Measurements from ENCODE around the gene ZBTB4. TPM values are rescaled to one million over a fixed set of nuclear protein-coding genes. Genes with fewer than 3 reads are reported as not detected.

The ZBTB4 gene
- total and polyA plus RNA-seq, 9 of the 15 experiments (the other 6 are each of a cell fraction or from before 2014, with no cell fraction given) = 0.92 to 6.9 (median 3.3) TPM

DNA sequence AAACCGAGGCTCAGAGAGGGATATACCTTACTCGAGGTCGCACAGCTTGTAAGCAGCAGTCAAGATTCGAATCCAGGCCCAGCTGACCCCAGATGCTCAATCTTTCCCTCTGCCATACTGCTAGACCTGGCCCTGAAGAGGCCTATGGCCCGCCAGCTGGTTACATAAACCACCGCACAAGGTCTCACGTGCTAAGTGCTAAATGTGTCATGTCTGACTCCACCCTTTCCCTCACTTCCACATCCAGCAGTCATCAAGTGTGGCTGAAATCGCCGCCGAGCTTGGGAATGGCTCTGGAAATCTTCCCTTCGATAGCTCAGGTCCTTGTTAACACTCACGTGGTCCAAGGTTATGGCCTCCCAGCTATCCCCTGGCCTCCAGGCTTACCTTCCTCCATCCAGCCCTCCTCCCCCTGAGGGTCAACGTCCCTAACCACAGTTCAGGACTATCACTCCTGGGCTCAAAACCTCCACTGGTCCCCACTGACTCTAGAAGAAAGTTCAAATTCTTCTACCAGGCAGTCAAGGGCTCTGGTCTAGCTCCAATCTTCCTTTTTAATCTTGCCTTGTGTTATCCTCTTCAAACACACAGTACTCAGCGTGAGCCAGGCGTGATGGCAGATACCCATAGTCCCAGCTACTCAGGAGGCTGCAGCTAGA is 3.5 kb downstream of the ZBTB4 start (continued):
- TF ChIP-seq, protein P1, sequence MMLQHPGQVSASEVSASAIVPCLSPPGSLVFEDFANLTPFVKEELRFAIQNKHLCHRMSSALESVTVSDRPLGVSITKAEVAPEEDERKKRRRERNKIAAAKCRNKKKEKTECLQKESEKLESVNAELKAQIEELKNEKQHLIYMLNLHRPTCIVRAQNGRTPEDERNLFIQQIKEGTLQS (IDR thresholded peaks at IDR 0.05) = no peak
- TF ChIP-seq, protein P1 (CRISPR knock-in tag; conservative IDR thresholded peaks at IDR 0.05) = no peak
- TF ChIP-seq NONO (IDR thresholded peaks at IDR 0.05; ENCODE audit: low read depth in 2 of 2, low read length in 1 of 2) = no peak
- no peak for TF ChIP-seq RBBP5 (IDR thresholded peaks at IDR 0.05; ENCODE audit: borderline replicate concordance, insufficient read depth, low read length, poor library complexity, severe bottlenecking)
- TF ChIP-seq TCFL5 (CRISPR knock-in tag; conservative IDR thresholded peaks at IDR 0.05) = no peak
- no peak for TF ChIP-seq ILF3 (IDR thresholded peaks at IDR 0.05; ENCODE audit: borderline replicate concordance)
- TF ChIP-seq FOSL1 (tag; conservative IDR thresholded peaks at IDR 0.05) = peak; percentile 28
- TF ChIP-seq, protein P2, sequence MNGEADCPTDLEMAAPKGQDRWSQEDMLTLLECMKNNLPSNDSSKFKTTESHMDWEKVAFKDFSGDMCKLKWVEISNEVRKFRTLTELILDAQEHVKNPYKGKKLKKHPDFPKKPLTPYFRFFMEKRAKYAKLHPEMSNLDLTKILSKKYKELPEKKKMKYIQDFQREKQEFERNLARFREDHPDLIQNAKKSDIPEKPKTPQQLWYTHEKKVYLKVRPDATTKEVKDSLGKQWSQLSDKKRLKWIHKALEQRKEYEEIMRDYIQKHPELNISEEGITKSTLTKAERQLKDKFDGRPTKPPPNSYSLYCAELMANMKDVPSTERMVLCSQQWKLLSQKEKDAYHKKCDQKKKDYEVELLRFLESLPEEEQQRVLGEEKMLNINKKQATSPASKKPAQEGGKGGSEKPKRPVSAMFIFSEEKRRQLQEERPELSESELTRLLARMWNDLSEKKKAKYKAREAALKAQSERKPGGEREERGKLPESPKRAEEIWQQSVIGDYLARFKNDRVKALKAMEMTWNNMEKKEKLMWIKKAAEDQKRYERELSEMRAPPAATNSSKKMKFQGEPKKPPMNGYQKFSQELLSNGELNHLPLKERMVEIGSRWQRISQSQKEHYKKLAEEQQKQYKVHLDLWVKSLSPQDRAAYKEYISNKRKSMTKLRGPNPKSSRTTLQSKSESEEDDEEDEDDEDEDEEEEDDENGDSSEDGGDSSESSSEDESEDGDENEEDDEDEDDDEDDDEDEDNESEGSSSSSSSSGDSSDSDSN (IDR thresholded peaks at IDR 0.05; ENCODE audit: borderline replicate concordance in 1 of 2, low read depth in 2 of 2, low read length in 2 of 2) = no peak
- TF ChIP-seq, protein P3, sequence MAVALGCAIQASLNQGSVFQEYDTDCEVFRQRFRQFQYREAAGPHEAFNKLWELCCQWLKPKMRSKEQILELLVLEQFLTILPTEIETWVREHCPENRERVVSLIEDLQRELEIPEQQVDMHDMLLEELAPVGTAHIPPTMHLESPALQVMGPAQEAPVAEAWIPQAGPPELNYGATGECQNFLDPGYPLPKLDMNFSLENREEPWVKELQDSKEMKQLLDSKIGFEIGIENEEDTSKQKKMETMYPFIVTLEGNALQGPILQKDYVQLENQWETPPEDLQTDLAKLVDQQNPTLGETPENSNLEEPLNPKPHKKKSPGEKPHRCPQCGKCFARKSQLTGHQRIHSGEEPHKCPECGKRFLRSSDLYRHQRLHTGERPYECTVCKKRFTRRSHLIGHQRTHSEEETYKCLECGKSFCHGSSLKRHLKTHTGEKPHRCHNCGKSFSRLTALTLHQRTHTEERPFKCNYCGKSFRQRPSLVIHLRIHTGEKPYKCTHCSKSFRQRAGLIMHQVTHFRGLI (CRISPR knock-in tag; IDR thresholded peaks at IDR 0.05) = no peak
- TF ChIP-seq, protein P4, sequence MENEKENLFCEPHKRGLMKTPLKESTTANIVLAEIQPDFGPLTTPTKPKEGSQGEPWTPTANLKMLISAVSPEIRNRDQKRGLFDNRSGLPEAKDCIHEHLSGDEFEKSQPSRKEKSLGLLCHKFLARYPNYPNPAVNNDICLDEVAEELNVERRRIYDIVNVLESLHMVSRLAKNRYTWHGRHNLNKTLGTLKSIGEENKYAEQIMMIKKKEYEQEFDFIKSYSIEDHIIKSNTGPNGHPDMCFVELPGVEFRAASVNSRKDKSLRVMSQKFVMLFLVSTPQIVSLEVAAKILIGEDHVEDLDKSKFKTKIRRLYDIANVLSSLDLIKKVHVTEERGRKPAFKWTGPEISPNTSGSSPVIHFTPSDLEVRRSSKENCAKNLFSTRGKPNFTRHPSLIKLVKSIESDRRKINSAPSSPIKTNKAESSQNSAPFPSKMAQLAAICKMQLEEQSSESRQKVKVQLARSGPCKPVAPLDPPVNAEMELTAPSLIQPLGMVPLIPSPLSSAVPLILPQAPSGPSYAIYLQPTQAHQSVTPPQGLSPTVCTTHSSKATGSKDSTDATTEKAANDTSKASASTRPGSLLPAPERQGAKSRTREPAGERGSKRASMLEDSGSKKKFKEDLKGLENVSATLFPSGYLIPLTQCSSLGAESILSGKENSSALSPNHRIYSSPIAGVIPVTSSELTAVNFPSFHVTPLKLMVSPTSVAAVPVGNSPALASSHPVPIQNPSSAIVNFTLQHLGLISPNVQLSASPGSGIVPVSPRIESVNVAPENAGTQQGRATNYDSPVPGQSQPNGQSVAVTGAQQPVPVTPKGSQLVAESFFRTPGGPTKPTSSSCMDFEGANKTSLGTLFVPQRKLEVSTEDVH (IDR thresholded peaks at IDR 0.05; ENCODE audit: low read depth, partially characterized antibody) = no peak
- 0 out of 2 replicates have a peak, but pooled peaks have one; percentile 53 for TF ChIP-seq SMAD4 (CRISPR knock-in tag; conservative IDR thresholded peaks at IDR 0.05)
- TF ChIP-seq SMARCB1 (IDR thresholded peaks at IDR 0.05; ENCODE audit: insufficient read length, low read depth) = no peak
- TF ChIP-seq CEBPB (tag; IDR thresholded peaks at IDR 0.05) = no peak
- peak in 1 of 2 experiments; percentile 61; a peak in 2 of 4 replicates for TF ChIP-seq FOXA3 (CRISPR knock-in tag; conservative IDR thresholded peaks at IDR 0.05 in 1 of 2, IDR thresholded peaks at IDR 0.05 in 1 of 2)
- TF ChIP-seq STAT5B (CRISPR knock-in tag; IDR thresholded peaks at IDR 0.05) = no peak
- TF ChIP-seq, protein P5, sequence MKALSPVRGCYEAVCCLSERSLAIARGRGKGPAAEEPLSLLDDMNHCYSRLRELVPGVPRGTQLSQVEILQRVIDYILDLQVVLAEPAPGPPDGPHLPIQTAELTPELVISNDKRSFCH (CRISPR knock-in tag; IDR thresholded peaks at IDR 0.05) = no peak
- TF ChIP-seq, protein P5 (tag; IDR thresholded peaks at IDR 0.05) = no peak
- TF ChIP-seq ILK (tag; IDR thresholded peaks at IDR 0.05; ENCODE audit: borderline replicate concordance, low read depth) = no peak
- TF ChIP-seq ZNF165 (CRISPR knock-in tag; IDR thresholded peaks at IDR 0.05; ENCODE audit: borderline replicate concordance) = no peak
